Kidney tubule cell (primary cell): ENCODE measurements around the gene RNFT2.

ENCODE experiments used
- DNase-seq: peaks from one replicate; pipeline ENCODE4 v3.0.0-alpha.2; 2018; ENCODE audit warnings: low spot score

Gene RNFT2

GRCh38 chr12:116878567-116879508 is 140.7 kb downstream of the RNFT2 start:
- peak; percentile 51 for DNase-seq

- no peak for DNase-seq
Measured at GRCh38 chr12:116879509-116880212, 141.5 kb downstream of the RNFT2 start.

- no peak for DNase-seq
Measured at GRCh38 chr12:116880213-116880816, 142.2 kb downstream of the RNFT2 start.

GRCh38 chr12:116880817-116881324 is 142.8 kb downstream of the RNFT2 start:
- DNase-seq = peak; percentile 70

- DNase-seq = no peak
Measured at GRCh38 chr12:116881325-116881876, 143.3 kb downstream of the RNFT2 start, which contains the start of gene HRK. HRK (minus strand) TSS chr12:116881441; CDS start chr12:116881307, 134 bp downstream.

GRCh38 chr12:116881877-116882507 is 143.9 kb downstream of the RNFT2 start:
- DNase-seq = no peak

- DNase-seq = peak; percentile 28
Measured at GRCh38 chr12:116882742-116883141, 144.6 kb downstream of the RNFT2 start.

GRCh38 chr12:116884871-116885270 is 146.8 kb downstream of the RNFT2 start:
- DNase-seq = no peak

- DNase-seq = no peak
Measured at GRCh38 chr12:116885491-116885890, 147.4 kb downstream of the RNFT2 start.

- DNase-seq = no peak
Measured at GRCh38 chr12:116887244-116887643, 149.1 kb downstream of the RNFT2 start.

- DNase-seq = no peak
Measured at GRCh38 chr12:116887897-116888296, 149.8 kb downstream of the RNFT2 start.

GRCh38 chr12:116890330-116890729 is 152.2 kb downstream of the RNFT2 start:
- DNase-seq = no peak

GRCh38 chr12:116891019-116891418 is 152.9 kb downstream of the RNFT2 start:
- no peak for DNase-seq

GRCh38 chr12:116892349-116893140 is 154.4 kb downstream of the RNFT2 start:
- DNase-seq = peak; percentile 17

- DNase-seq = no peak
Measured at GRCh38 chr12:116894913-116895312, 156.8 kb downstream of the RNFT2 start.

- DNase-seq = no peak
Measured at GRCh38 chr12:116896411-116896924, 158.4 kb downstream of the RNFT2 start.

- no peak for DNase-seq
Measured at GRCh38 chr12:116897476-116897875, 159.4 kb downstream of the RNFT2 start.

- no peak for DNase-seq
Measured at GRCh38 chr12:116898669-116899068, 160.6 kb downstream of the RNFT2 start.

GRCh38 chr12:116901612-116902011 is 163.5 kb downstream of the RNFT2 start:
- no peak for DNase-seq
